Measurements from ENCODE around the gene SUGCT.

Gene SUGCT

DNA sequence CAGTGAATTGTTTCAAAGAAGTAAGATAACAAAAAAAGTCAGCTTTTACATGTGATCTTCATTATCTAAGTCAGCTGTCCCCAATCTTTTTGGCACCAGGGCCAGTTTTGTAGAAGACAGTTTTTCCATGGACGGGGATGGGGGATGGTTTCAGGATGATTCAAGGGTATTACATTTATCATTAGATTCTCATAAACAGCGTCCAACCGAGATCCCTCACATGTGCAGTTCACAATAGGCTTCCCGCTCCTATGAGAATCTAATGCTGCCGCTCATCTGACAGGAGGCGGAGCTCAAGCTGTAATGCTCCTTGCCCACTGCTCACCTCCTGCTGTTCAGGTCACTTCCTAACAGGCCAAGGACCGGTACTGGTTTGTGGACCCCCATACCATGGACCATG is 607.5 kb downstream of the SUGCT start:
- Mint-ChIP-seq H3K4me1 (peaks cover 14% of the 10 kb centered on the region), H3K27ac (no peak overlapping the region), H3K4me3 (no peak overlapping the region), H3K27me3 (ENCODE audit: low read depth, poor library complexity) (no peaks in the 10 kb centered on the region), H3K36me3 (ENCODE audit: low read depth) (no peaks in the 10 kb centered on the region), H3K9me3 (peaks cover 12% of the 10 kb centered on the region)
- TF ChIP-seq, protein P1, sequence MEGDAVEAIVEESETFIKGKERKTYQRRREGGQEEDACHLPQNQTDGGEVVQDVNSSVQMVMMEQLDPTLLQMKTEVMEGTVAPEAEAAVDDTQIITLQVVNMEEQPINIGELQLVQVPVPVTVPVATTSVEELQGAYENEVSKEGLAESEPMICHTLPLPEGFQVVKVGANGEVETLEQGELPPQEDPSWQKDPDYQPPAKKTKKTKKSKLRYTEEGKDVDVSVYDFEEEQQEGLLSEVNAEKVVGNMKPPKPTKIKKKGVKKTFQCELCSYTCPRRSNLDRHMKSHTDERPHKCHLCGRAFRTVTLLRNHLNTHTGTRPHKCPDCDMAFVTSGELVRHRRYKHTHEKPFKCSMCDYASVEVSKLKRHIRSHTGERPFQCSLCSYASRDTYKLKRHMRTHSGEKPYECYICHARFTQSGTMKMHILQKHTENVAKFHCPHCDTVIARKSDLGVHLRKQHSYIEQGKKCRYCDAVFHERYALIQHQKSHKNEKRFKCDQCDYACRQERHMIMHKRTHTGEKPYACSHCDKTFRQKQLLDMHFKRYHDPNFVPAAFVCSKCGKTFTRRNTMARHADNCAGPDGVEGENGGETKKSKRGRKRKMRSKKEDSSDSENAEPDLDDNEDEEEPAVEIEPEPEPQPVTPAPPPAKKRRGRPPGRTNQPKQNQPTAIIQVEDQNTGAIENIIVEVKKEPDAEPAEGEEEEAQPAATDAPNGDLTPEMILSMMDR (IDR thresholded peaks at IDR 0.05) = no peak
- no peak for DNase-seq

DNA sequence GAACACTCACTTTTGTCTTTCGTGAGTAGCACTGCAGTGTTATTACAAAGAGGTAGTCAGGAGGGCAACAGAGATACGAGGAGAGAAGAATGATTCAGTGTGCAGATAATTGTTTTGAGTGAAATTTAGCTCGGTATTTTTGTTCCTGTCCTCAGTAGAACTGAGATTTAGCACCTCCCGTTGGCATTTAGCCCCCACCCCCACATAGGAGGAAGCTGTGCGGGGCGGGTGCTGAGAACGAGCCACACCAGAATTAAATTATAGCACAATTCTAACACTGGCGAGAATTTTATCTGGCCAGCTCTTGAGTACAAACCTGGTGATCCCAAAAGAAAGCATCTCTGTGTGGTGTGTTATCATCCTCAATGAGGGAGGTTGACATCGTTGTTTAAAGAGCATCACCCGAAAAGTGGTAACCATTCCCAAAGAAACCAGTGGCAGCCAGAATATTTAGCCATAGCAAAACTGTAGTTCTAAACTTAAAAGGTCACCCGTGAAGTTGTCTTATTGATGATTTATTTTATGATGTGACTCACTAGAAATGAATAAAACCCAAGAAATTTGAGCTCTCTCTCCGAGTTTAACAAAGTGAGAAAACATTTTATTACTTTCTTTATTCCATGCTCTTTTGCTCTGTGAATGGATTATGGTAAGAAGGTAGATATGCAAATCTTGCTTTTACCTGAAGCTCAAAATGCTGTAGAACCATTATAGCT is 612.2 kb downstream of the SUGCT start:
- no peaks in the 10 kb centered on the region for H3K36me3 Mint-ChIP-seq (ENCODE audit: low read depth)
- H3K9me3 Mint-ChIP-seq = no peaks in the 10 kb centered on the region
- H3K4me1 Mint-ChIP-seq = peaks cover 27% of the 10 kb centered on the region
- H3K4me3 Mint-ChIP-seq = no peak overlapping the region
- DNase-seq = no peak
- TF ChIP-seq, protein P1 (IDR thresholded peaks at IDR 0.05) = no peak
- H3K27ac Mint-ChIP-seq = peak overlapping the region; percentile 48
- no peaks in the 10 kb centered on the region for H3K27me3 Mint-ChIP-seq (ENCODE audit: low read depth, poor library complexity)

DNA sequence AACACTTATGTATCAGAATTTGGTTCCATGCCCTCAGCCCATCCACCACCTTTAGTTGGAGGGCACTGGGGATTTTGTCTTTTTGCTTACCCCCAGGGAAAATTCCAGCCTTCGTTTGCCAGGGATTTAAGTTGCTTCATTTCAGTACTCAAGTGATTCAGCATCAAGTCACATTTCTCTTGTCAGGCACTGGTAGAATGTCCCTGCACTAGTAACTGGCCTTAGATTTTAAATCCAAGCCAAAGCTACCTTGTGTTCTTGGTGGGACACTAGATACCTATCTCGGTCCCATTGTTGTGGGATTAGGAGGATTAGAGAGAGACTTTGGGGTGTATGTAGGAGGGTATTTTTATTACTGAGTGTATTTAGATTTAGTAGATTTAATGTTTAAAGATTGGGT is 613.1 kb downstream of the SUGCT start:
- H3K4me1 Mint-ChIP-seq = peaks cover 27% of the 10 kb centered on the region
- TF ChIP-seq, protein P1 (IDR thresholded peaks at IDR 0.05) = no peak
- H3K27ac Mint-ChIP-seq = peak overlapping the region; percentile 20
- no peak for DNase-seq
- no peaks in the 10 kb centered on the region for H3K27me3 Mint-ChIP-seq (ENCODE audit: low read depth, poor library complexity)
- no peaks in the 10 kb centered on the region for H3K36me3 Mint-ChIP-seq (ENCODE audit: low read depth)
- no peak overlapping the region for H3K4me3 Mint-ChIP-seq
- H3K9me3 Mint-ChIP-seq = no peaks in the 10 kb centered on the region

DNA sequence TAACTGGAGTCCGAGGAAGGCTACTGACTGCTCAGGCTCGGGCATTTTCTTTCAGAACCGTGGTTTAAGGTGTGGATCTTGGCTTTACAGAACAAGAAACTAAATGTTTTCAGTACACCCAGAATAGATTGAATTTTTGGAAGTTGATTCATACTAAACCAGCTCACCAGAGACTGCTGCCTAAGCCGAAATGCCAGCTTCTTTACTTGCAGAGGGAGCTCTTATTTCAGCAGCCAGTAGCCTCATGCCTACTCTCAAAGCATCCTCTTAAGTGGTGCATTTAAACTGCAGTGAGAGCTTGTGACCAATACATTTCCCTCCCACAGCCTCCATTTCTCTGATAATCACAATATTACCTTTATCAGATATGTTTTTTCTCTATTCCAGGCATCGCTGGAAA is 615.1 kb downstream of the SUGCT start:
- no peaks in the 10 kb centered on the region for H3K9me3 Mint-ChIP-seq
- no peak overlapping the region for H3K4me3 Mint-ChIP-seq
- no peaks in the 10 kb centered on the region for H3K36me3 Mint-ChIP-seq (ENCODE audit: low read depth)
- TF ChIP-seq, protein P1 (IDR thresholded peaks at IDR 0.05) = no peak
- H3K27me3 Mint-ChIP-seq (ENCODE audit: low read depth, poor library complexity) = peaks cover 3% of the 10 kb centered on the region
- DNase-seq = no peak
- peaks cover 27% of the 10 kb centered on the region for H3K4me1 Mint-ChIP-seq
- H3K27ac Mint-ChIP-seq = no peak overlapping the region

DNA sequence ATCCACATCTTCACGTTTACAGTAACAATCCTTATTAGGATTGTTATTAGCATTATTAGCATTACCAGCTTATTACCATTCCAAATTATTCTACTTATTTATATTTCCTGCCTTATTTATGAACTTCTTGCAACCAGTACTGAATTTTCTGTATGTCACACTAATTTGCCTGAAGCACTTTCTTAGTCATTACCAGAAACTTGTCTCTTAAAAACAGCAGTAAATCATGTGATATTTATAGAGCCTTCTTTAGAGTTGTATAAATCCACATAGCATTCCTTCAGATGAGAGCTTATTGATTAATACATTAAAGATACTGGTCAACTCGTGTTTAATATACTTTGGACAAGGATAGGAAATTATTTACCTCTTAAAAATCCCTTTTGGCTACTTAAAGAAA is 618.6 kb downstream of the SUGCT start:
- Mint-ChIP-seq H3K27me3 (ENCODE audit: low read depth, poor library complexity) (peaks cover 3% of the 10 kb centered on the region), H3K27ac (no peak overlapping the region), H3K36me3 (ENCODE audit: low read depth) (no peaks in the 10 kb centered on the region), H3K4me1 (peaks cover 11% of the 10 kb centered on the region), H3K4me3 (no peak overlapping the region), H3K9me3 (no peaks in the 10 kb centered on the region)
- no peak for DNase-seq
- TF ChIP-seq, protein P1 (IDR thresholded peaks at IDR 0.05) = no peak

DNA sequence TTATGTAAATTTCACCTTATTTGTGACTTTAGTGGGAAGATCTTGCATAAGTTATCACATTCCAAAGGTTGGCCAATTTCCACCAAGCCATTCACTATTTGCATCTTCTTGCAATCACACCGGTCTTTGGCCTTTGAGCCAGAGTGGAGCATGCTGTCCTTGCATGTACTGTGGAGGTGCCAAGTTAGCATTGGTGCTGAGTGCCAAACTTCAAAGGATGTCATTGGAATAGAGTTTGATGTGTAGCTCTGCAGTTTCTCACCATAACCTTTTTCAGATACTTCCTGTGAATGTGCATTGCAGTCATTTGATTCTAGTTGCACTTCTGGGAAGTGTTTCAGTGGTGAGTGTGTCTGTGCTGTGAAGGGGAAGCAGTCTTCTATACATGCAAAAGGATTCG is 620.6 kb downstream of the SUGCT start:
- no peaks in the 10 kb centered on the region for H3K9me3 Mint-ChIP-seq
- H3K4me3 Mint-ChIP-seq = no peak overlapping the region
- no peaks in the 10 kb centered on the region for H3K36me3 Mint-ChIP-seq (ENCODE audit: low read depth)
- no peak for DNase-seq
- peaks cover 16% of the 10 kb centered on the region for H3K4me1 Mint-ChIP-seq
- H3K27me3 Mint-ChIP-seq (ENCODE audit: low read depth, poor library complexity) = peaks cover 3% of the 10 kb centered on the region
- no peak overlapping the region for H3K27ac Mint-ChIP-seq
- TF ChIP-seq, protein P1 (IDR thresholded peaks at IDR 0.05) = no peak
